ENCODE results near the gene ZDHHC22. TPM values are rescaled to one million over a fixed set of nuclear protein-coding genes. Genes with fewer than 3 reads are reported as not detected.
A peak's percentile ranks its signal among the peaks of the same experiment; 100 is the strongest.

The ZDHHC22 gene
- total RNA-seq, 3 donors from 2014 or later (not counting 1 experiment from before 2014, with no cell fraction given) = not detected

DNA sequence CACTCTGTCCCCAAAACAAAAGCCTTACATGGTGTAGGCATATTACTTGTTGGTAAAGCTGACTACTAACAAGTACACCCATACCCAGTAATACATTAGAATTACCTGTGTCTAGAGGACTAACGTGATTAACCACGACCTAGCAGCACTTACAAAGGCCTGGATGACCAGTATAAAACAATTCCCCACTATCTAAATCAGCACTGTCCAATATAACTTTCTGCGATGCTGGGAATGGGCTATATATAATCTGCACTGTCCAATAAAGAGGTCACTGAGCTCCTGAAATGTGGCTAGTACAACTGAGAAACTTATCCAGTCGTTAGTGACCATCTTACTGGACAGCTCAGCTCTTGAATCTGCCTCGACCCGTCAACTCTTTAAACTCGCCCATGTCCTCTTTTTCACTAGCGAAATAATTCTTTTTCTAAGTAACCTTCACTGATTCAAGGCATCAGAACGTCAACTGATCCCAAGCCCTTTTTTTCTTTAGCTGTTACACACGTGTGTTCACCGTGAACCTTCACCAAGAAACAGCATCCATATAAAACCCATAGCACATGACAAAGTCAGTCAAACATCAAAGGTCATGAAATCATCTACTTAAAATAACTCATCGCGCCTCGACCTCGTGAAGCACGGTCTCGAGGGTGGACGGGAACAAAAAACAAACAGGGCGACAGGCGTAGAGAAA lies 44.4 kb downstream of the ZDHHC22 start:
- H3K27ac Mint-ChIP-seq = peak overlapping the region; percentile 88 to 98
- 4% methylated on average over 20 of the region's 20 CpGs for WGBS (ENCODE audit: insufficient coverage)
- DNase-seq = no peak
- H3K4me3 Mint-ChIP-seq = peak overlapping the region; percentile 96
- no peaks in the 10 kb centered on the region for H3K9me3 Mint-ChIP-seq
- Histone ChIP-seq H3K27ac (ENCODE audit: low read length) (peak overlapping the region; percentile 98), H3K4me1 (ENCODE audit: control insufficient read depth, insufficient read depth, low read length) (peaks cover 19% of the 10 kb centered on the region), H3K36me3 (ENCODE audit: control insufficient read depth, insufficient read depth, low read length) (no peaks in the 10 kb centered on the region), H3K9me3 (ENCODE audit: control insufficient read depth, insufficient read depth, low read length) (no peaks in the 10 kb centered on the region), H3K4me3 (ENCODE audit: low read length) (peak overlapping the region; percentile 65), H3K27me3 (ENCODE audit: control insufficient read depth, insufficient read depth, low read length) (no peaks in the 10 kb centered on the region)
- ATAC-seq = no peak
- intact Hi-C loops (cut with micrococcal nuclease) = loop anchor here (5.0 kb wide), 3 partner anchors 330 to 520 kb away; partner anchors contain the start of genes AHSA1, SPTLC2 and VIPAS39
- H3K27me3 Mint-ChIP-seq (ENCODE audit: low read depth in 2 of 2) = no peaks in the 10 kb centered on the region
- peaks cover 40 to 46% of the 10 kb centered on the region in 2 donors for H3K4me1 Mint-ChIP-seq
- TF ChIP-seq, protein P1, sequence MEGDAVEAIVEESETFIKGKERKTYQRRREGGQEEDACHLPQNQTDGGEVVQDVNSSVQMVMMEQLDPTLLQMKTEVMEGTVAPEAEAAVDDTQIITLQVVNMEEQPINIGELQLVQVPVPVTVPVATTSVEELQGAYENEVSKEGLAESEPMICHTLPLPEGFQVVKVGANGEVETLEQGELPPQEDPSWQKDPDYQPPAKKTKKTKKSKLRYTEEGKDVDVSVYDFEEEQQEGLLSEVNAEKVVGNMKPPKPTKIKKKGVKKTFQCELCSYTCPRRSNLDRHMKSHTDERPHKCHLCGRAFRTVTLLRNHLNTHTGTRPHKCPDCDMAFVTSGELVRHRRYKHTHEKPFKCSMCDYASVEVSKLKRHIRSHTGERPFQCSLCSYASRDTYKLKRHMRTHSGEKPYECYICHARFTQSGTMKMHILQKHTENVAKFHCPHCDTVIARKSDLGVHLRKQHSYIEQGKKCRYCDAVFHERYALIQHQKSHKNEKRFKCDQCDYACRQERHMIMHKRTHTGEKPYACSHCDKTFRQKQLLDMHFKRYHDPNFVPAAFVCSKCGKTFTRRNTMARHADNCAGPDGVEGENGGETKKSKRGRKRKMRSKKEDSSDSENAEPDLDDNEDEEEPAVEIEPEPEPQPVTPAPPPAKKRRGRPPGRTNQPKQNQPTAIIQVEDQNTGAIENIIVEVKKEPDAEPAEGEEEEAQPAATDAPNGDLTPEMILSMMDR (IDR thresholded peaks at IDR 0.05) = no peak
- no peaks in the 10 kb centered on the region for H3K36me3 Mint-ChIP-seq

DNA sequence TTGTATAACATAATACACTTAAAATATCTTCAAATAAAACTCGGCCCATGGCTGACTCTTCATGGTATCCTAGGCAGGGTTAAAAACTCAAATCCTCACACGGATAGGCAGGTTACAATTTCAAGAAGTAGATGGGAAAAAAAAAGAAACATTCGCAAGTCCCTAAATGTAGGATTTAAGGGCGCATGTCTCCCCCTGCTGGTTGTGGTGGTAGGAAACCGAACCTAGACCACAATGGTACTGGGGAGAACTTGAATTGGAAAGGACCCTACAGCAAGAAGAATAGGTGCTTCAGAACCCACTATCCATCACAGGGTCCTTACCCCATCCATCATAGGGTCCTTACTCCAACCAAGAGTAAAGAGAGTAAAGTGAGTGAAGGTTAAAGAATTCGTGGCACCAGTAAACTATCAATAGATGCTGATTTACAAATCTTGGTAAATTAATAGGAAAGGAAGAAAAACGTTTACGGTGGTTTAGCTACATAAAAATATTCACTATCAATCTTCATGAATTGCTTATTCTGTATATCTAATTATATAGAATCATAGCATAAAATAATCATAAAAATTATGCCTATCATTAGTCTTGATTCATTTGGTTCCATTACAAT lies 46.8 kb downstream of the ZDHHC22 start:
- 17% methylated on average over 1 of the region's 8 CpGs for WGBS (ENCODE audit: insufficient coverage)
- H3K36me3 Mint-ChIP-seq = no peaks in the 10 kb centered on the region
- H3K4me1 Mint-ChIP-seq = peaks cover 34 to 35% of the 10 kb centered on the region in 2 donors
- Histone ChIP-seq H3K4me3 (ENCODE audit: low read length) (no peak overlapping the region), H3K4me1 (ENCODE audit: control insufficient read depth, insufficient read depth, low read length) (peaks cover 19% of the 10 kb centered on the region), H3K27me3 (ENCODE audit: control insufficient read depth, insufficient read depth, low read length) (no peaks in the 10 kb centered on the region), H3K27ac (ENCODE audit: low read length) (no peak overlapping the region), H3K9me3 (ENCODE audit: control insufficient read depth, insufficient read depth, low read length) (no peaks in the 10 kb centered on the region), H3K36me3 (ENCODE audit: control insufficient read depth, insufficient read depth, low read length) (no peaks in the 10 kb centered on the region)
- peaks cover 0 to 5% of the 10 kb centered on the region in 2 donors for H3K9me3 Mint-ChIP-seq
- peaks cover 4 to 13% of the 10 kb centered on the region in 2 donors for H3K27me3 Mint-ChIP-seq (ENCODE audit: low read depth in 2 of 2)
- intact Hi-C loops (cut with micrococcal nuclease) = loop anchor here (2.0 to 5.0 kb wide), 4 partner anchors 222 to 523 kb away; partner anchors contain the start of genes AHSA1, SPTLC2 and VIPAS39
- H3K27ac Mint-ChIP-seq = peak overlapping the region; percentile 15 to 59
- TF ChIP-seq, protein P1 (IDR thresholded peaks at IDR 0.05) = peak; percentile 80
- peak overlapping the region; percentile 66 for H3K4me3 Mint-ChIP-seq
- ATAC-seq = no peak
- DNase-seq = peak; percentile 61 to 90

DNA sequence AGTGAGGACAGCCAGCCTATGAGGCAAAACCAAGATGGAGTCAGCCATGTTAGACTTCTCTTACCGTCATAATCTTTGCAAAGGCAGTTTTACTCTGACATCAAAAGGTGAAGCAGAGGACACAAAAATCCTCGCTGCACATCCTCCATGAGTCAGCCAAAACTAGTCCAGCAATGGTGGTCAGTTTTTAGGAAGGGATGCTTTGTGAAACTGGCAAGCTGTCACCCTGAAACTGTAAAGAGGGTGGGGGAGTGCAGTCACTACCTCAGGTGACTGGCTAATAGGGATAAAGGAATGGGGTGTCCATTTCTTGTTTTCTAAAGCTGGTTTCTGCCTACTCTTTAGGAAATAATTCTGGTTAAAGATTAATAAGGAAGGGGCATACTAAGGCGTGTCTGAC lies 48.9 kb downstream of the ZDHHC22 start:
- Mint-ChIP-seq H3K4me1 (peaks cover 13 to 18% of the 10 kb centered on the region in 2 donors), H3K27ac (no peak overlapping the region), H3K27me3 (ENCODE audit: low read depth in 2 of 2) (peaks cover 7 to 18% of the 10 kb centered on the region in 2 donors), H3K36me3 (no peaks in the 10 kb centered on the region), H3K9me3 (peaks cover 0 to 5% of the 10 kb centered on the region in 2 donors), H3K4me3 (no peak overlapping the region)
- H3K27ac ChIP-seq (ENCODE audit: low read length) = no peak overlapping the region
- no peaks in the 10 kb centered on the region for H3K27me3 ChIP-seq (ENCODE audit: control insufficient read depth, insufficient read depth, low read length)
- TF ChIP-seq, protein P1 (IDR thresholded peaks at IDR 0.05) = no peak
- intact Hi-C loops (cut with micrococcal nuclease) = no loop called here
- ATAC-seq (no peak), DNase-seq (no peak)
- H3K9me3 ChIP-seq (ENCODE audit: control insufficient read depth, insufficient read depth, low read length) = no peaks in the 10 kb centered on the region
- H3K4me3 ChIP-seq (ENCODE audit: low read length) = no peak overlapping the region
- peaks cover 11% of the 10 kb centered on the region for H3K4me1 ChIP-seq (ENCODE audit: control insufficient read depth, insufficient read depth, low read length)
- no peaks in the 10 kb centered on the region for H3K36me3 ChIP-seq (ENCODE audit: control insufficient read depth, insufficient read depth, low read length)
- WGBS (ENCODE audit: insufficient coverage) = 91% methylated on average over 3 of the region's 3 CpGs

All from natural killer cell (primary cell).